Measurements from ENCODE around the gene SYT17.

Gene SYT17

DNA sequence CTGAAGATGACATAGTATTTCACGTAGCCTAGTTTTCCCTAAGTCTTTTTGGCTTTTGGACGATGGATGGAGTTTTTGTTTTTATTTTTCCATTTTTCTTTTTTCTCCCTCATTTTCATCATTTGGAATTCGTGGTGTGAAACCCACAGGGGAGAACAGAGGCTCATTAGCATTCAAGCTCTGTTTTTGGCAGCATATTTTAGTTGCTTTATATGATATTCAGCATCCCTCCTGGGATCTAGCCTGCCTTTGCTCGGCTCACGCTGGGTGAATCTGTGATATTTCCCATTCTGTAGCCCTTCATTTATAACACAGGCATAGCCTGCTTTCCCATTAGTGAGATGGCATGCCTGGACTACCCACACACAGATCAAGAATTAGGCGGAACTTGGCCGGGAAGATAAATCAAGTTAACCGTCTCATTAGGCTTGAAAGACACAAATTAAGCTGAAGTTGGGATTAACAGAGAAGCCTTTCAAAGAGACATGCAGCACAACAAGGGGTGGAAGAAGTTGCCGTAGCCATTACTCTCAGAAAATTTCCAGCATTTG is 97.4 kb downstream of the SYT17 start:
- DNase-seq (ENCODE audit: low read depth) = no peak

DNA sequence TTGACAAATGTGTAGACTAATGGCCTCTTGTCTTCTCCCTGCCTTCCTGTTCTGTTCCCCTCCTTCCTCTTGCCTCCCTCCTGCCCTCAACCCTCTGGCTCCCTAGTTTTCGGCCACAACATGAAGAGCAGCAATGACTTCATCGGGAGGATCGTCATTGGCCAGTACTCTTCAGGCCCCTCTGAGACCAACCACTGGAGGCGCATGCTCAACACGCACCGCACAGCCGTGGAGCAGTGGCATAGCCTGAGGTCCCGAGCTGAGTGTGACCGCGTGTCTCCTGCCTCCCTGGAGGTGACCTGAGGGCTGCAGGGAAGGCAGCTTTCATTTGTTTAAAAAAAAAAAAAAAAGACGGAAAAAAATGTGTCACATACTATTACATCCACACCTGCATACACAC is 98.7 kb downstream of the SYT17 start:
- no peak for DNase-seq (ENCODE audit: low read depth)

DNA sequence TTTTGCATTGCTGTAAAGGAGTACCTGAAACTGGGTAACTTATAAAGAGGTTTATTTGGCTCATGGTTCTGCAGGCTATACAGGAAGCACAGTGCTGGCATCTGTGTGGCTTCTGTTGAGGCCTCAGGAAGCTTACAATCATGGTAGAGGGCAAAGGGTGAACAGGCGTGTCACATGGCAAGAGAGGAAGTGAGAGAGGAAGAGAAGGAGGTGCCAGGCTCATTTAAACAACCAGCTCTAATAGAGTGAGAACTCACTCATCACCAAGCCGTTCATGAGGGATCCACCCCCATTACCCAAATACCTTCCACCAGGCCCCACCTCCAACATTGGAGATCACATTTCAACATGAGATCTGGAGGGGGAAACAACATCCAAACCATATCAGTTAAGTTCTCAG is 101.1 kb downstream of the SYT17 start:
- DNase-seq (ENCODE audit: low read depth) = no peak

DNA sequence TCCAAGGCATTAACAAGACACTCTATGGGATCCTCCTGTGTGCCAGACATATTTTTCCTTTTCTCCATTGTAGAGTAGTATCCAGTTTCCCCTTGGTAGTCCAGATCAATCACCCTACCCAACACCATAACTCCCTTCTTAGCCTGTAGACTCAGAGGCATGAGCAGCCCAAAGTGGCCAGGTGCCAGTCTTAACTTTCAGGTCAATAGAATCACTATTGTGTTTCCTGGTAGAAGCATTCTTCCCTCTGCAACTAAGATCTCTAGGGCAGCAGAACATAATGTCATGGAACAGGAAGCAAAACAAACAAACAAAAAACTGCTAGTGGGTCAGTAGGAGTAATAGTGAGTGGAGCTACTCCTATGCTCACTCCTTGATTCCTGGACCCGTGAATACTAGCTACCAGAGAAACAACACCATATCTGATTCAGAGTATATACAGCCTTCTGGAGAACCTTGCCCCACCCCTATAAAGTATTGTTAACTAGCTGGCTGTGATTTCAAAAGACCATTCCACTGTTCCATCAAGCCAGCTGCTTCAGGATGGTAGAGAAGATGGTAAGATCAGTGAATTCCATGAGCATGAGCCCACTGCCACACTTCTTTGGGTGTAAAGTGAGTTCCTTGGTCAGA is 106.2 kb downstream of the SYT17 start:
- no peak for DNase-seq (ENCODE audit: low read depth)

DNA sequence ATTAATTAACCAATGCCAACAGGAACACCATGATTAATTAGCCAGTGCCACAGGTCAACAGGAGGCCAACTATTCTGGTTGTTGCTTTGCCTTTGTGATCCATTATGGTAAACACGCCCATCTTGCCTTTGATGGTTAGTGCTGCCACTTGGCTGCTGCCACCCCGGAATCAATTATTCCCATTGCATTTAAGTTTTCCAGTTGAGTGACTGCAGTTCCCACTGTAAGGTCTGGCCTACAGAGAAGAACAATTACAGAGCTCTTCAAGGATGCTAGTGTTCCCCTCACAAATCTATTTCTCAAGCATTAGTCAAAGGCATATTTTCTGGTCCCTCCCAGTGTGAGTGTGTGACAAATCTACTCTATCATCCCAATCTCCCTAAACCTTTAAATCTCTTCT is 110.4 kb downstream of the SYT17 start:
- no peak for DNase-seq (ENCODE audit: low read depth)

DNA sequence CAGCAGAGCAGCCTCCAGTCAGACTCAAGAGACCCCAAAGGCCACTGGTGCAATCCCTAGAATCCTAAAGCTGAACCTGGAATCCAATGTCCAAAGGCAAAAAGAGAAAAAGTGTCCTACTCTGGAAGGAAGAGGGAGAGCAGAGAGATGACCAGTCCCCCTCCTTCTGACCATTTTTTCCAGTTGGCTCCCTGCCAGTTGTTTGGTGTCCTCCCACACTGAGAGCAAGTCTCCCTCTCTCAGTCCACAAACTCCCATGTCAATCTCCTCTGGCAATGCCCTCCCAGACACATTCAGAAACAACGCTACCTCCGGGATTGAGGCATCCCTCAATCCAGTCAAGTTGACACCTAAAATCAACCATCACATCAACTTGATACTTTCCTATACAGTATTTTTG is 113.2 kb downstream of the SYT17 start:
- no peak for DNase-seq (ENCODE audit: low read depth)

DNA sequence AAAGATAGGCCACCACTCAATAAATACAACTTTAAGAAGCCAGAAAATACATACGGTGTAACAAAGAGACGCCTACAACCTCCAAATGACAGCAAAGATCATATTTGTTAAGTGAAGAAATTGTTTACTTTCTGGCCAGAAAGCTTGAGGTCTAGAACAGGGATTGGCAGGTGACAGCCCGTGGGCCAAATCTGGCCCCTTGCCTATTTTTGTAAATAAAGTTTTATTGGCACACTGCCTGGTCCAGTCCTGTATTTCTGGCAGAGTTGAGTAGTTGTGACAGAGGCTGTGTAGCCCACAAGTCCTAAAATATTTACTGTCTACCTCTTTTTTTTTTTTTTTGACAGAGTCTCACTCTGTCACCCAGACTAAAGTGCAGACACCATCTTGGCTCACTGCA is 114.1 kb downstream of the SYT17 start:
- DNase-seq (ENCODE audit: low read depth) = no peak

DNA sequence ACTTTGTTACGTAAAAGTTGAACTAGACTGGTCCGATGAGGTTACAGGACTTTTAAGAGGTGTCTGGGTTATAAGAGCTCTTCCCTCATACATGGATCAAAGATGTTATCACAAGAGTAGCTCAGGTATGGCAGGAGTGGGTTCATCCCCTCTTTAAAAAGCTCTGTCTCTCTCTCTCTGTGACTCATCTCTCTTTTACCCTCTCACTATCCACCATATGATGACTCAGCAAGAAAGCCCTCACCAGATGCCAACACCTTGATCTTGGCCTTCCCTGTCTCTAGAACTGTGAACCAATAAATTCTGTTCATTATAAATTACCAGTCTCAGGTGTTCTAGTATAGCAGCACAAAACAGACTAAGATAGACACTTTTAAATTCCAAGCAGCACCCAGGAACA is 115.6 kb downstream of the SYT17 start:
- DNase-seq (ENCODE audit: low read depth) = no peak

DNA sequence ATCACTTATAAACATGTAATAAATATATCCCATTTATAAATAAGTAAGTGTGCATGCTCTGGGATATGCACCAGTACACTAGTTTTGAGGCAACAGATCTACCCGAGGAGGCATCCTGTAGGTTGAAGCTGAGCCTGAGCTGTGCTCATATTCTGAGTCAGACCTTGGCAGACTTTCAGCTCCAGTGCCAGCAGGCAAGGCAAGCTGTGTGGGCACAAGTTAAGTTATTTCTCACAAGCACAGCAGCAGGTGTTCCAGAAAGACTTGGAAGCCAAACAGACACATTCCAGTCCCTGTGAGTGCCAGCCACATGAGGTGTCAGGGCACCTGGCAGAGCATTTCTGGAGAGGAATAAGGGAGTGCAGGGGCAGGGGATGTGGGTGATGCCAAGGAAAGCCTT is 116.2 kb downstream of the SYT17 start:
- DNase-seq (ENCODE audit: low read depth) = no peak

DNA sequence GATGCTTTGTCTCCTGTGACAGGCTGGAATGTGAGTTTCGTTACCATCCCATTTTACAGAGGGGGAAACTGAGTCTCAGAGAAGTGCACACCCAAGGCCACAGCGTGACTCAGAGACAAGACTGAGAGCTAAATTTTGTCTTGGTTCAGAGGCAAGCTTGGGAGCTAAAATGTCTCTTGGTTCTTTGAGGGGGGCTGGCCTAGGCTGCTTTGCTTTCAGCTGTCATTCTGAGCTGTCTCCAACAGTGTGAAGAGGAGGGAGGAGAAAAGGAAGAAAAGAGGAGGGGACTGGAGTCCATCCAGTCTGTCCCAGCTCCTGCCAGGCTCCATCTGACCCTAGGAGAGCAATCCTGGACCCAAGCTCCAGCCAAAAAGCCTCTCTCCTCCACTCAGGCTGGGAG is 117.4 kb downstream of the SYT17 start, which contains the start of gene CLEC19A:
CLEC19A (plus strand) TSS at position 301 of the 400 bp plus-strand sequence. CDS start 121 bp downstream, outside the sequence.
- DNase-seq (ENCODE audit: low read depth) = no peak

DNA sequence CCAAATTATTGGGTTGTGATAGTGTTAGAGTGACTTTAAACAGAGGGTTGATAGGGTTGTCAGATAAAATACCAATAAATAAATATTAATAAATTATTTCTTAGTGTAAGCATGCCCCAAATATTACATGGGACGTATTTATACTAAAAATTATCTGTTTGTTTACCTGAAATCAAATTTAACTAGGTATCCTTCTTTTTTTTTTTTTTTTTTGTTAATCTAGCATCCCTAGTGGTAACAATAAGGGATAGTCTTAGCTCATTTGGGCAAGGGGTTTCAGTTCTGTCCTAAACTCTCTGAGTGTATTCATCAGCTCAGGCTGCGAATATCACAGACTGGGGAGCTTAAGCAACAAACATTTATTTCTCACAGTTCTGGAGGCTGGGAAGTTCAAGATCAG is 118.8 kb downstream of the SYT17 start:
- no peak for DNase-seq (ENCODE audit: low read depth)

DNA sequence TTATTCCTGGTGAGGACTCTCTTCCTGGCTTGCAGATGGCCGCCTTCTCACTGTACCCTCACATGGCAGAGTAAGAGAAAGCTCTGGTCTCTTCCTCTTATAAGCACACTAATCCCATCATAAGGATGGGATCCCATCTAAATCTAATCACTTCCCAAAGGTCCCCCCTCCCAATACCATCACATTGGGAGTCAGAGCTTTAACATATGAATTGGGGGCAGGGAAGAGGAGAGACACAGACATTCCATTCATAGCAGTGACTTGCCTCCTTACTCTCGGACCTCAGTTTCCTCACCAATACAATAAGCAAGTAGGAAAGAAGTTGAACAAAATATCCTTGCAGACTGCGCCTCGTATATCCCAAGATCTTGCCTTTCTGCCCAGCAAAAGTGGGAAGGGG is 119.2 kb downstream of the SYT17 start:
- DNase-seq (ENCODE audit: low read depth) = no peak

DNA sequence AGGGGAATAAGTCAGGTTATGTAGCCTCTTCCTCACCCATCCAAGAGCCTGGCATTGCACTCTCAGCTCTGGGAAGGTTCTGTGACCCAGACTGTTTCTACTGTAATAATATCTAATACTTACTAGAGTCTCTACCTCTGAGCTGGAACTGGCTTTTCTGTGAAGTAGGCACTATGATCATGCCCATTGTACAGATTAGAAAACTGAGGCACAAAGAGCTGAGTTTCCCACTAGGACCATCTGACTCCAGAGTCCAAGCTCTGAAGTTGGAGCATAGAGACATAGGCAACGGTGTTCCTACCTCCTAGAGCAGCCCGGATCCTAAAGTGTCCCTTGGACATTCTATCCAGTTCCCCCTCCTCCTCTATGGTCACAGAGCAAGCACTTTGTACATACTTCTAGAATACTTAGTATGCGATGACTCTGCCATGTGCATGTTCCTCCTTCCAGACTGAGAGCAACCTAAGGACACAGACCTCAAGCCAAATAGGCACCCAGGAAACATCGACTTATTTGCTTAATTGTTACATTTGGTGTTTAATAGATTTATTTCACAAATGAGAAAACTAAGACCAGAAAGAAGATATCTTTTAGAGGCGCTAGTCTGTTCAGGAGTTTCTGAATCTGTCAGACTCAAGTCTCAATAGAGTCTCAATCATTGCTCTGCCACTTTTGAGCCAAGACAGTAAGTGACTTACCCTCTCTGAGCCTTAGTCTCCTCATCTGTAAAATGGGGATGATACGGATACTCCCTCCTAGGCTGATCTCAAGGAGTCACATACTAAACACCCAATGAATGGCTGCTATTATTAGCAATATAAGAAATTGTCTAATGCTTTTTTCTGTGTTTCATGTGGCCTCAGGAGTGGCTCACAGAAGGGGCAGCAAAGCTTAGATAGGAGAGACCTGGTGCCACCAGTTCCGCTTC is 121.1 kb downstream of the SYT17 start:
- no peak for DNase-seq (ENCODE audit: low read depth)

DNA sequence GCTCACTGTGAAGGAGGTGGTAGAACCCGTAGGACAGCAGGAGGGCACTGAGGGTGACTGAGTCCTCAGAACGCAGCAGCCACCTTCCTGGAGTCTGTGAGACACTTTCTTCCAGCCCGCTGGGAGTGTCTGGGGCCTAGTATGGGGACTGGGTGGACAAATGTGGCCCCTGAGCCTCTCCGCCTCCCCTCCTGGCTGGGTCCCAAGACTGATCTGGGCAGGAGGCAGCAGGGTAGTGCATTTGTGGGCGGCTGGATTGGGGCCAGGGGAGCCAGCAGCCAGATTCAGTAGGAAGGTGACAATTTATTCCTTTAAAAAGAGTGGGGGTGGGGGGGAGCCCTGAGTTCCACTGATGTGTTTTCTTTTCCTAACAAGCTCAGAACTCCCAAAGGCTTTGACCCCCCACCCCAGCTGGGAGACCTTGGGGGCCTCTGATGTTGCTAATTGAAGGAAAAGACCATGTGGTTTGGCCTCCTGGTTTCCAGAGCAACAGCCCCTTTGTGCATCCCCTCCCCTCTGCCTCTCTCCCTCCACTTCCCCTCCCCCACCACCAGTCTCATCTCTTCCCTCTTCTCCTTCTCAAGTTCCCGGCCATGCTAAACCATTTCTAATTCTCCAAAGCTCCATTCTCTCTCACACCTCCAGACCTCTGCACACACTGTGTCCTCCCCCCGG is 121.9 kb downstream of the SYT17 start:
- no peak for DNase-seq (ENCODE audit: low read depth)

DNA sequence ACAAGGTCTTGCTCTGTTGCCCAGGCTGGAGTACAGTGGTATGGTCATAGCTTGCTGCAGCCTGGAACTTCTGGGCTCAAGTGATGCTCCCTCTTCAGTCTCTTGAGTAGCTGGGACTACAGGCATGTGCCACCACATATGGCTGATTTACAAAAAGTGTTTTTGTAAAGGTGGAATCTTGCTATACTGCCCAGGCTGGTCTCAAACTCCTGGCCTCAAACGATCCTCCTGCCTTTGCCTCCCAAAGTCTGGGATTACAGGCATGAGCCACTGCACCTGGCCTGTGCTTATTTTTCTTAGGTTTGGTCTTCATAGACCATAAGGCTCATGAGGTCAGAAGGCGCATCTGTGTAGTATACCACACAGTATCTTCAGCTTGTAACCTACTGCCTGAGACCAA is 122.8 kb downstream of the SYT17 start:
- no peak for DNase-seq (ENCODE audit: low read depth)

DNA sequence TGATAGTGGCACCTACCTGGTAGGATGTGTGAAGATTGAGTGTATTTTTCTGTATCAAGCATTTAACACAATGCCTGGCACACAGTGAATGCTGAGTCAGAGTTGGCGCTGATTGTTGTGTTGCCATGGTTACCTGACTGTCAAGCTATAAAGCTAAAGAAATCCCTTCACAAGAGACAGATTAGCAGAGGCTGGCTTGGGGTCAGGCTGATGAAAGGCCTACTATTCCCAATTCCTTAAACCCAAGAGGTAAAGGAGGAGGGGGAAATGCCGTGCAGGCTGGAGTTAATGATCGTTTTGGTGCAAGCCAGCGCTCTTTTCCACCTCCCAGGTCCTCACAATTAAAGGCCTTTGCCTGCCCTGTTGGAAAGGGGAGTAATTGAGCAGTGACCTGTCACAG is 123.4 kb downstream of the SYT17 start:
- no peak for DNase-seq (ENCODE audit: low read depth)

DNA sequence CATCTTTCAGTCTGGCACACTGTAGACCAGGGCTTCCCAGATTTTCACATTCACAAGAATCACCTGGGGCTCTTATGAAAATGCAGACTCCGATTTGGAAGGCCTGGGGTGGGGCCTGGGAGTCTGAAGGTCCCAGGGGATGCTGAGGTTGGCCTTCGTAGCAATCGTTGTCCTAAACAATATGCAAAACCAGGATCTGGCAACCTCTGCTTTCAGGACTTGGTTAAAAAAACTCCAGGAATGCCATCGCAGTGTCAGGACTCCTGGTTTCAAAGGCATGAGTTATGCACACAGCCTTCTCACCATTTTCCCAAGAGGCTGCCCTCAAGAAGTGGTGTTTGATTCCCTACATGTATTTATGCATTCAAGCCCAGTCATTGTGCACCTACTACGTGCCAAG is 124.1 kb downstream of the SYT17 start:
- no peak for DNase-seq (ENCODE audit: low read depth)

DNA sequence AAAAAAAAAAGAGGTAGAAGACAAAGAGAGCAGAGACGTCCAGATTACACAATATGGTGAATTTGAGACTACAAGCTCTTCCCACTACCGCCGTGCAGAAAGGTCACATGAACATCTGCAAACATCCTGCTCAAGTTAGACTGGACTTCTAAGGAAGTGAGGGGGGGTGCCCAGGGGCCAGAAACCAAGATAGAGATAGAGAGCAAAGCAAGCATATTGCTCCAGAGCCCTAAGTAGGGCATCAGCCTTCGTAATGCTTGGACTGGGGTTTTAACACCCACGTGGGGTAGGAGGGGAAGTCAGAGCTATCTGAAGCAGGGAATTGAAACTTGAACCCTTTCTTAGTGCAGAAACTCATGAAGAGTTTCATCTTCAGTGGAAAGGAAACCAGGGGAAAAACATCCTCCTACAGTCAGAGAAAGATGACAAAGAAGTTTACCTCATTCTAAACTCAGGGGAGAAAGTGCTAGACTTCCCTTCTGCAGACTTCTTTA is 126.2 kb downstream of the SYT17 start:
- no peak for DNase-seq (ENCODE audit: low read depth)

DNA sequence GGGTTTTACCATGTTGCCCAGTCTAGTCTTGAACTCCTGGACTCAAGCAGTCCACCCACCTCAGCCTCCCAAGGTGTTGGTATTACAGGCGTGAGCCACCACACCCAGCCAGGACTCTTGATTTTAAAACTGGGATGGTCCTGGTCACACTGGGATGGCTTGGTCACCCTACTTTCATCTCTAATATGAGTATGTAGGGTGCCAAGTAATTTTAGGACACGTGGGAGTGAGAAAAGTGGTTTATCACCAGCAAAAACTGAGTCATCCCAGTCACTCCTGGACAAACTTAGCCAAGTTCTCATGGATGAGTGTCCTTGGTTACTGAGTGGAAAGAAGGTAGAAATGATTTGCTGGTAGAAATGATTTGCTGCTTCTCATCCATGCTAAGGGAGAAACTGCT is 127.4 kb downstream of the SYT17 start:
- no peak for DNase-seq (ENCODE audit: low read depth)

DNA sequence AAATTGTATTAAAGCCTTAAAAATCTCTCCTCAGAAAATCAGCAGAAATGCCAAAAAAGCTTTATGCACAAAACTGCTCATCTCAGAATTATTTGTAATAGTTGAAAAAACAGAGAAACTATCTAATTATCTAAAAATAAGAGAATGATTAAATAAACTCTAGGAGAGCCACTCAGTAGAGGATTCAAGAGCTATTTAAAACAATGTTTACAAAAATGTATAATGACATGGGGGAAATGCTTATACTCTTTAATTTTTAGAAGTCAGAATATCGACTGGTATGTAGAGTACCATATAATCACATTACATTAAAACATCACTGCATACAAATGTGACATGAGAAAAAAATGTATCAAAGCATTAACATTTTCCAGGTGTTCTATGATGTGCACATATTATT is 129.4 kb downstream of the SYT17 start:
- DNase-seq (ENCODE audit: low read depth) = no peak

DNA sequence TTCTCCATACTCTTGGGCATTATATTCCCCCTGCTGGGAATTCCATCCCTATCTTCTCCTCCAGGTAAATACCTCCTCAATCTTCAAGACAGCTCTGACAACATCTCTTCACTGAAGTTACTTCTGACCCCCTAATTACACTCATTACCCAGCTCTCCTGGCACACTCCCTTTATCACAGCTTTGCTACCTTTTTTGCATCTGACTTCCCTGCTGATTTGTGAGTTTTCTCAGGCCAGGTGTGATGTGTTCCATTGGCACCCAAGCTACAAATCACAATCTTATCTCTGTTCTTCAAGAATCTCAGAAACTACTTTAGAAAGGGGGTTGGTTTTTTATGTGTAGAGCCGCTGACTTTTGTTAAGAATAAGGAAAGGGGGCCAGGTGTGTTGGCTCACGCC is 131.5 kb downstream of the SYT17 start:
- no peak for DNase-seq (ENCODE audit: low read depth)

DNA sequence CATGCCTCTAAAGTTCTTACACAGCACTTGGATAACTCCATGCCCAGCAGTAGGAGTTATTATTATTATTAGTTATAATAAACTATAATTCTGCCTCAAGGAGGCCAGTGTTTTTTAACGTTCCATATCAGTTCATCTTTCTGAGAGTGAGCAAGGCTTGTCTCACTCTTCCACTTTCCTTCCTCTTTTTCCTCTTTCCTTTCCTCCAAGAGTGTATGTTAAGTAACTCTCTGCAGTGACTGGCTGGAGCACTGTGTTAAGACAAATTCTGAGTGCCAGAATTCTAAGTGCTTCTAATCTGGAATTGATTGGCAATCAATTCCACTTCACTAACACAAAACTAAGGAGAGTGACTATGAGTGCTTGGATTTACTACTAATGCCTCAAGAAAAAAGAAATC is 133.9 kb downstream of the SYT17 start:
- DNase-seq (ENCODE audit: low read depth) = no peak

DNA sequence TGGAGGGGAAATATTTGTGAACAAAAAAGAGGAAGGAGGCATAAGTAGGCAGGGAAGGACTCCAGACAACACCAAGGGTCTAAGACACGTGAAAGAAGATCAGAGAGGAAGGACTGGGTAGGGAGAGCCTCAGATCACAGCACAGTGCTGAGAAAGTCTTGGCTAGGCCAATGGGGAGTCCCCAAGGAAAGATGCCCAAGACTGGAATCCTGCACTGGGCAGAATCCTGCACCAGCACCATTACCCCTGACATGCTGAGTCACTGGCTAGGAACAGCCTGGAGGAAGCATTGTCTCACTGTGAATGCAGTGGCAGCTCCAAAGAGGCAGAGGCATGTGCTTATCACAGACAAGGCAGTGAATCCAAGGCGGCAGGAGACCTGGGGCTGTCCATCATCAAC is 136.7 kb downstream of the SYT17 start:
- no peak for DNase-seq (ENCODE audit: low read depth)

All from GM04503 (cell line).